ENCODE results near the gene CCL27. TPM values are rescaled to one million over a fixed set of nuclear protein-coding genes. Genes with fewer than 3 reads are reported as not detected.

Gene CCL27
- 0.39 TPM in 1 of 2 replicates, not detected in the other for polyA plus RNA-seq (2014; cell fraction: cytosol; rRNA removed)
- 1.7 and 4.0 TPM in 2 replicates for polyA plus RNA-seq (2014; cell fraction: nucleus; rRNA removed)

GRCh38 chr9:34662526-34663302 lies at the start of gene CCL27:
CCL27 (minus strand) TSS chr9:34662657; CDS start chr9:34662633, 24 bp downstream.
- no peak for DNase-seq (ENCODE audit: low spot score)

GRCh38 chr9:34712140-34712539 lies 49.7 kb upstream of the CCL27 start:
- no peak for DNase-seq (ENCODE audit: low spot score)

DNA sequence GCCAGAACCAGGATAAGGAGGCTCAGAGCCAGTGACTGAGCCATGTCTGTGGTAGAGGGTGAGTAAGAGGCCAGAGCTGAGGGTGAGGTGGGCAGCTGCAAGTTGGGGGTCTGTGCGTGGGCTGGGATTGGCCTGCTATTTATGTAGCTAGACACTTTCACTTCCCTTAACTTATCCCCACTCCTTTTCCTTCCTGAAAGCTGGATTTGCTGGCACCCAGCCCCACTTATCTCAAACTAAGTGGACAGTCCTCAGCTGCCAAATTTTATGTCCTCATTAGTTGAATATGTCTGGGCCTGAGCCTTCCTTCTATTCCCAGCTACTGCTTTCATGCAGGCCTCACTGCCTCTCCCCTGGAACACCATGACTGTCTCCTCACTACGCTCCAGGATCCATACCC lies 47.6 kb upstream of the CCL27 start, which contains the start of gene CCL21:
Gene CCL21 (minus strand): TSS at position 114 of the 400 bp plus-strand sequence. CDS start 70 bp downstream, at position 44.
- DNase-seq (ENCODE audit: low spot score), result no peak

GRCh38 chr9:34709196-34709978 lies 46.9 kb upstream of the CCL27 start:
- no peak for DNase-seq (ENCODE audit: low spot score)

DNA sequence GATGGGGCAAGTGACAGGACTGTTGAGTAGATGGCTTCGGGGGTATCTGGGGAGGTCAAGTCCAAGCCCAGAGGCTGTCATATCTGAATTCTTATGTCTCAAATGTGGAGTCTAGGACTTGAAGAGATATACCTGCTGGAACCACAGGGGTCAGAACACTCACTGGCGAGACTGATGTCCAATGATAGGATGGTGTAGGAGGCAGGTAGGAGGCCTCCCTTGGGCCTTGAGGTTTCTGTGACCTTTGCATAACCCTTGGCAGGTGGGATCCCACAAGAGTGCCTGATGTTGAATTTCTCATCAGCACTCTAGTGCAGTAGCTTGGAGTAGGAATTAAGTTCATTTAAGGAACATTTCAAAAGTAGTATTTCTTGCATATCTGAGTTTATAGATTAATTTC lies 44.7 kb upstream of the CCL27 start:
- DNase-seq (ENCODE audit: low spot score), result no peak

GRCh38 chr9:34701769-34702736 lies 39.6 kb upstream of the CCL27 start:
- peak; percentile 70 for DNase-seq (ENCODE audit: low spot score)

DNA sequence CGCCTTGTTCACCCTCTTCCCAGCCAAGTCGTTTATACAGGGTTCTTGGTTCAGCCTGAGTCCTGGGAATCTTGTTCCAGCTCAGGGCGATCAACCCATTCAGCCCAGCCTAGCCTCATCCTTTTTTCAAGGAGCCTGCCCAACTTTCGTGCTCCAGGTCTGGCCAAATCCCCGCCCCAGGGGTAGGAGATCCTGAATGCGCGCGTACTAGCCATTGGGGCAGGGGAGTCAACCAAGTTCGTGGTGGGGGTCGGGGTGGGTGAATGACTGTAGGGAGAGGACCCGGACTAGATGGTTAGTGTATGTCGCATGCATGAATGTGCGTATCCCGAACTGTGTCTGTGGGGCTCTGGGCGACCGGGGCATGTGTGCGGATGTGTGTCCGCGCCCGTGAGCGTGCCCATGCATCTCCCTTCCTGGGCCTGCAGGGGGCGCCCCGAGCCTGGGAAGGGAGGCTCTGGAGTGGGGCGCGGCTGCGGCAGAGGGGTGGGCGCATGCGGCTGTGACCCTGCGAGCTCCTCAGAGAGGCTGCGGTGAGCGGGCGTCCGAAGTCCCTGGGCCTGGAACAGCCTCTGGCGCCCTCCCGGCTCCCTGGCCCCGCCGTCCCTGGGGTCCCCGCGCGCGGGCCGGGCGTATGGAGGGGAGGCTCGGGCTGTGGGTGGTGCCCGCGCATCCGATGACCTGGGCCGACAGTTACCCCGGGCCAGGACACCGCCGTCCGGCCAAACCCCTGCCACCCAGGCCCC lies 38.7 kb upstream of the CCL27 start:
- peak; percentile 74 for DNase-seq (ENCODE audit: low spot score)

DNA sequence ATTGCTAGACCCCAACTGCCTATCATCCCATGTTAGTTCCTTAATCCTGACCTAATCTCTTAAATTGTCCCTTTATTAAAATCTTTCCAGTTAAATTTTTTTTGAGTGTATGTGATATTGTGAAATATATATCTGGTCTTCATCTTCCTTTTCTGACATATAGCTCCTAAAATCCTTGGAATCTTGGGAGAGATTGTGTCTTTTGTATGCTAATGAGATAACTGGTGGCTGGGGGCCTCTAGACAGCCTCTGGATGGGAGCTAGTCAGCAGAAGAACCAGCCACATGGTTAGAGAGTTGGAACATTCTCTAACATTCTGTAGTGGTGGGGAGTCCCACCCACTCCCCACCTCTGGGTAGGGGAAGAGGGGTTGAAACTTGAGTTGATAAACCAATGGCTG lies 32.4 kb upstream of the CCL27 start:
- DNase-seq (ENCODE audit: low spot score), result no peak

DNA sequence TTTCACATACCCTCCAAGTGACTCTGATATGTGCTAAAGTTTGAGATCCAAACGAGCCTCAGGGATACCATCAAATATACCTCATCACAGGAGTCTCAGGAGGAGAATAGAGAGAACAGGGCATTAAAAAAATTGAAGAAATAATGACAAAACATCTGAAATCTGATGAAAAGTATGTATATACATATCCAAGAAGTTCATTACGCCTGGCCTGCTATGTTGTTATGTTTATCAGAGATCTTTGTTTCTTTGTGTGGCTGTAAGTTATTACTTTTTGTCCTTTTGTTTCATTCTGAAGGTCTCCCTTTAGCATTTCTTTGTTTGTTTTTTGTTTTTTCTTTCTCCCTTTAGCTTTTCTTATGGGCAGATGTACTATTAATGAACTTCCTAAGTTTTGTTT lies 31.1 kb upstream of the CCL27 start:
- no peak for DNase-seq (ENCODE audit: low spot score)

GRCh38 chr9:34691936-34692315 lies 29.5 kb upstream of the CCL27 start:
- DNase-seq (ENCODE audit: low spot score), result no peak

- DNase-seq (ENCODE audit: low spot score), result no peak
These were observed 28.8 kb upstream of the CCL27 start, which contains the start of gene CCL19 for GRCh38 chr9:34690983-34691935. CCL19 (minus strand) TSS chr9:34691276; CDS start chr9:34691139, 137 bp downstream.

GRCh38 chr9:34689512-34689911 lies 27.1 kb upstream of the CCL27 start:
- no peak for DNase-seq (ENCODE audit: low spot score)

DNA sequence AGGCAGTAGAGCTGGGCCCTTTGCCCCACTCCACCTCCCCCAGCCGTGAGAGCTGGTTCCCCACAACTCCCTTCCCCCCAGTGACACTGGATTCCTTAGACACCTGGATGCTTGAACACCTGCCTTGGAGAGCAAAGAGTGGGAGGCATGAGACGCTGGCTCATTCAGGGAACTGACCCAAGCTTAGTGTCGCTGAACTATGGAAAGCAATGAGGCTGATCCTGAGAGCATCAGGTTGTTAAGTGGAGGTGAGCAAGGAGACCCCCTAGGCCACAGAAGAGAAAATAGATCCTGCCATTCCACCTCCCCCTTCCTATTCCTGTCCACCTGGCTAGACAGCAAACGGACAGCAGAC lies 26.6 kb upstream of the CCL27 start:
- DNase-seq (ENCODE audit: low spot score), result no peak

DNA sequence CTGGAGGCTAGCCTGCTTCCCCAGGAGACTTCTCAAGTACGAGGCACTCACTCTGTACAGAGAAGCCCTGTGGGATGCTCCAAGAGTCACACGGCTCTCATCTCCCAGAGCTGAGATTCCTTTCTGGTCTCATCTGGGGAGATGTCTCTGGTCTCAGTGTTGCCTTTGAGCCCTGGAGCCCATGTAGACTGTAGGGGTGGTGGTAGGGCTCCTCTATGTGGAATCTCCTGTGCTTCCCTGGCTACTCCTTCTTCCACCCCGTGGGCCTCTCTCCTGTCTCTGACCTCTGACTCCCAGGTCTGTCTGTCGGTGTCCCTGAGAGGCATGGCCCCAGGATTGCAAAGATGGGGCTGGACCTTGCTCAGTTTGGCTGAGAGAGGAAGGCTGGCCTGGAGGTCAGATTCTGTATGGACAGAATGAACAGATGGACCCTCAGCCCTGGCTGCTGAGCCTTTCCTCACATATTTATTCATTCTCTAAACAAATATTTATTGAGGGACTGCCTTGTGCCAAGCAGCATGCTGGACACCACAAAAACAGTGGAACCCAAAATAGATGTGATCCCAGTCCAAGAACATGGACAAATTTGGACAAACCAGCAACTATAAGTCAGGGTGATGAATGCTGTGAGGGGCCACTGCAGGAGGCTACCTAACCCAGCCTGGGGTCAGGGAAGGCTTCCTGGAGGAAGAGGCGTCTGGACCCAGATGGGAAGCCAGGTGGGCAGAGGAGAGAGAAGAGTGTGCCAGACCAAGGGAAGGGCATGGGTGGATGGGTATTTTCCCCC lies 26.1 kb upstream of the CCL27 start:
- DNase-seq (ENCODE audit: low spot score), result no peak

DNA sequence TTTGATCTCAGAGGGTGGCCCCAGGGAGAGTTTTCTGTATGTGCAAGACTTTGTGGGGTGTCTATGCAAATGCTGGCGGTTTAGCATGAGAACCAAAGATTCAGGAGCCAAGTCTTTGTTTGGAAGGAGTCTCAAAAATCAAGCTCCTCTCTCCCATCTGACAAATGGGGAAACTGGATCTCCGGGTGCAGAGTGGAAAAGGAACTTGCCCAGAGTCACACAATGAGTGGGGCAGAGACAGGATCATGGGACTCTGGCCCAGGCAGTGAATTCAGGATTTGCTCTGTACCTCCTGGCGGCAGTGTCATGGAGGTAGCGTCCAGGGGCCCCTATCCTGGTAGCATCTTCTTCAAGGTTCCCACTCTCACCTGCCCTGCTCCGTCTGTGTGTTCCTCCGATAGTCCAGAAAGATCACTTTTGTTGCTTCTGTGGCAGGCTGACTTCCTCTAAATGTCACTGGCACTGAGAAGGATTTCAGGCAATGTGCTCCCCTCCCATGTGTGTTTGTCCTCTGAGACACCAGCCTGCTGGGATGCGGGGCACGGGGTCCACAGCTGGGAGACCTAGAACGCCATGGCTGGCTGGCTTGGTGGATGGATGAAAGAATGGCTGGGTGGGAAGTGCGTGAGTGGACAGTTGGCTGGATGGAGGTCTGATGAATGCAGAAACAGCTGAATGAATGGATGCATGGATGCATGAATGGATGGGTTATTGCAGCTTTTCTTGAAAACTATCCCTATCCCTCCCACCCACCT lies 25.0 kb upstream of the CCL27 start:
- DNase-seq (ENCODE audit: low spot score), result no peak

DNA sequence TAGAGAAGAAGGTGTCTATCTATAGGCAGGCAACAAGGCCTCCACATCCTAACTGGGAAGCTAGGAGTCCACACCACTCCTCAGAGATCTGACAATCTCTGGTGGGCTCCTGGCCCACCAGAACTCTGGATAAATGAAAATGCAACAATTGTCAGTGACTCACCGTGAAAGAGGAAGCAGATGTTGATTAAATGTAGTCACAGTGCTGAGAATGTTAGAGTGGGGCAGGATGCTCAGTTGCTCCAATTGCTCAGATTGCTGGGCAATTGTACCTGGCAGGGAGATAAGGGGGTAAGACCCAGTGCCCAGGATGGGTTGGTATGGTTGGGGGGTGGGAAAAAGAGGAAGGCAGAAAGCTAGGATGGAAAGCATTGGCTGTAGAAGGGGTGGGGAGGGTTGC lies 24.3 kb upstream of the CCL27 start:
- DNase-seq (ENCODE audit: low spot score), result no peak

- DNase-seq (ENCODE audit: low spot score), result no peak
These were observed 23.8 kb upstream of the CCL27 start for GRCh38 chr9:34686231-34686630.

DNA sequence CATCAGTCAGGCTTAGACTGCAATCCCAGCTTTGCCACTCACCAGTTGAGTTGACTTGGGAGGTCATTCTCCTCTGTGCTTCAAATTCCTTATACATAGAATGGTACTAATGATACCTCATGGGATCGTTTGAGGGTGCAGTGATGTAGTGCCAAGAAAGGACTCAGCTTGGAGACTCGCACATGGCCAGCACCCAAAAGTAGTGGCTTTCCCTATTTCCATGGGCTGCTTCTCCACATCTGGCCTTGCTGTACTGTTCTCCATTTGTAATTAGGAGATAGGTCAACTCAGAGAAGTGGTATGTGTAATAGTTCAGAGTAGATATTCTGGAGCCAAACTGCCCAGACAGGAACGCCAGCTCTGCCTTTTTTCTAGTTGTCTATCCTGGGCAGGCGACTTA lies 23.1 kb upstream of the CCL27 start:
- no peak for DNase-seq (ENCODE audit: low spot score)

Measured in SK-N-DZ (cell line).